HepG2 (cell line): ENCODE data around the gene C4BPA. TPM values are rescaled to one million over a fixed set of nuclear protein-coding genes. Genes with fewer than 3 reads are reported as not detected.

Experiments used
- ATAC-seq: fragments of 200-7000 bp; cut with Tn5 transposase; 3 replicates; pipeline ENCODE4 v1.9.1; 2020; ENCODE audit warnings: mild to moderate bottlenecking, moderate library complexity
- BruUV-seq: library from RNA; stranded (reverse); fragments of 400-500 nt; replicated peaks from 2 replicates; lab custom pipeline; 2021; lab: Mats Ljungman, UMichigan
- CTCF ChIA-PET: fragments of 300-600 bp; formaldehyde crosslinking; extraction: SDS; loops from one replicate; lab custom pipeline; 2021; ENCODE audit warnings: low total read pairs, inconsistent platforms, low intra/inter-chr PET ratio; lab: Yijun Ruan, JAX
- POLR2A ChIA-PET: fragments of 350-600 bp; sonication (Branson Sonifier 250); formaldehyde crosslinking; loops from one replicate; lab custom pipeline; 2020; ENCODE audit warnings: antibody characterized with exemption, inconsistent platforms; lab: Yijun Ruan, JAX
- DNase-seq: peaks from one replicate; pipeline ENCODE4 v3.0.0-alpha.2; 2015; ENCODE audit warnings: low spot score
- FAIRE-seq: peaks from 3 replicates; lab custom pipeline; 2011; peaks lifted over from hg19 to GRCh38; lab: Jason Lieb, UNC
- H2AFZ ChIP-seq: one replicate; pipeline ENCODE4 v1.6.1; 2011; ENCODE audit warnings: low read length, inconsistent platforms
- H3K27ac ChIP-seq: fragments of 300-600 bp; 3 replicates; pipeline ENCODE4 v1.8.0; 2011; ENCODE audit warnings: mixed run types, mild to moderate bottlenecking, mixed read lengths, low read length, inconsistent platforms; ENCODE audit not compliant: insufficient read depth; ENCODE audit errors: extremely low read length
- H3K27me3 ChIP-seq, 2 experiments: fragments of 200-600 bp in 1 of 2; 2 replicates in 1 of 2; 3 replicates in 1 of 2; pipeline versions ENCODE4 v1.6.0 to v1.8.0; 2011; ENCODE audit warnings: low read length in 2 of 2, mild to moderate bottlenecking in 2 of 2, moderate library complexity in 2 of 2, inconsistent platforms in 1 of 2; ENCODE audit not compliant: insufficient read depth in 2 of 2, control insufficient read depth in 1 of 2
- H3K36me3 ChIP-seq, 2 experiments: fragments of 200-600 bp in 1 of 2; replicated peaks in 1 of 2; 2 replicates in 1 of 2; 3 replicates in 1 of 2; pipeline versions ENCODE4 v1.5.1 to v1.8.0; 2011; ENCODE audit warnings: low read length in 2 of 2, inconsistent platforms in 1 of 2; ENCODE audit not compliant: insufficient read depth in 2 of 2, control insufficient read depth in 1 of 2
- H3K4me1 ChIP-seq: 2 replicates; pipeline ENCODE4 v1.5.1; 2012; ENCODE audit warnings: low read length, inconsistent platforms; ENCODE audit not compliant: insufficient read depth
- H3K4me2 ChIP-seq: 2 replicates; pipeline ENCODE4 v1.6.0; 2011; ENCODE audit warnings: low read depth, low read length, inconsistent platforms
- H3K4me3 ChIP-seq, 3 experiments: fragments of 200-600 bp in 1 of 3; sonication (generic), shearing (Covaris generic) in 1 of 3; replicated peaks in 1 of 3; 2 replicates each; pipeline ENCODE4 v1.5.1; 2011 to 2016; ENCODE audit warnings: low read length in 3 of 3, inconsistent platforms in 2 of 3, low read depth in 2 of 3, mild to moderate bottlenecking in 2 of 3, control low read depth in 1 of 3, mixed read lengths in 1 of 3; ENCODE audit not compliant: insufficient read depth in 1 of 3
- H3K79me2 ChIP-seq: one replicate; pipeline ENCODE4 v1.6.1; 2011; ENCODE audit warnings: low read length, inconsistent platforms; ENCODE audit not compliant: insufficient read depth
- H3K9ac ChIP-seq: 2 replicates; pipeline ENCODE4 v1.6.0; 2011; ENCODE audit warnings: mild to moderate bottlenecking, low read depth, low read length, inconsistent platforms; ENCODE audit not compliant: insufficient read depth
- H3K9me3 ChIP-seq: 2 replicates; pipeline ENCODE4 v1.5.1; 2012; ENCODE audit warnings: mild to moderate bottlenecking, low read length
- H4K20me1 ChIP-seq: 2 replicates; pipeline ENCODE4 v1.6.0; 2011; ENCODE audit warnings: inconsistent platforms, mild to moderate bottlenecking, low read length, moderate library complexity; ENCODE audit not compliant: insufficient read depth
- HNRNPH1 ChIP-seq: fragments of 200-400 bp; formaldehyde crosslinking; optimal IDR thresholded peaks from 2 replicates; pipeline ENCODE3; 2017; ENCODE audit warnings: mild to moderate bottlenecking, low read depth, low read length
- ISX ChIP-seq: sonication (generic); formaldehyde crosslinking; conservative IDR thresholded peaks from 2 replicates; pipeline ENCODE4 v1.5.0; 2020; ENCODE audit warnings: missing genetic modification reagents
- PHF5A ChIP-seq: IDR thresholded peaks from one replicate; pipeline ENCODE4 v1.6.1; 2018; ENCODE audit warnings: low read depth, missing genetic modification reagents; ENCODE audit not compliant: unreplicated experiment
- SNRNP70 ChIP-seq: fragments of 200-400 bp; formaldehyde crosslinking; IDR thresholded peaks from 2 replicates; pipeline ENCODE4 v1.6.1; 2017; ENCODE audit warnings: mild to moderate bottlenecking, low read depth, low read length, moderate library complexity
- TCF12 ChIP-seq, 2 experiments: fragments of 450-650 bp in 1 of 2; sonication (generic) in 1 of 2; formaldehyde crosslinking in 1 of 2; IDR thresholded peaks; 2 replicates each; pipeline versions ENCODE4 v1.6.1 to v1.8.0; 2017 to 2022; ENCODE audit warnings: antibody characterized with exemption in 1 of 2, mild to moderate bottlenecking in 1 of 2, missing genetic modification reagents in 1 of 2, moderate library complexity in 1 of 2
- ZBTB43 ChIP-seq: sonication (generic); formaldehyde crosslinking; conservative IDR thresholded peaks from 2 replicates; pipeline ENCODE4 v1.4.0; 2020; ENCODE audit warnings: missing genetic modification reagents
- ZNF670 ChIP-seq: sonication (generic); formaldehyde crosslinking; IDR thresholded peaks from 2 replicates; pipeline ENCODE4 v1.8.0; 2022; ENCODE audit warnings: mild to moderate bottlenecking, missing genetic modification reagents, borderline replicate concordance
- ZNF749 ChIP-seq: sonication (generic); formaldehyde crosslinking; IDR thresholded peaks from 2 replicates; pipeline ENCODE4 v1.8.0; 2022; ENCODE audit warnings: mild to moderate bottlenecking, missing genetic modification reagents, moderate library complexity, borderline replicate concordance
- WGBS: methylation state at CpG from one replicate; pipeline ENCODE4 v1.1.6; 2017; ENCODE audit warnings: low lambda C conversion rate; 5-methylcytosine and 5-hydroxymethylcytosine counted together
- in situ Hi-C: cut with HindIII; loops from 2 replicates; pipeline ENCODE4 v1.10.0; 2017; ENCODE audit warnings: low pct_unique_long_range_greater_than_20kb; ENCODE audit not compliant: extremely low pct_ligation_motif_present
- intact Hi-C: fragments of 100-400 bp; cut with micrococcal nuclease; formaldehyde crosslinking; loops from one replicate; pipeline ENCODE4 v1.10.0; 2022; ENCODE audit not compliant: unreplicated experiment
- polyA plus RNA-seq, 8 experiments: library from polyadenylated mRNA; depleted of rRNA in 3 of 8; stranded (reverse) in 7 of 8; unstranded in 1 of 8; fragments of >200 nt; fragmentation: Illumina TruSeq in 4 of 8; extraction: Trizol in 4 of 8; gene quantifications; 2 replicates each; pipeline versions ENCODE4 v1.2.1 to v1.2.3, GENCODE V29; 2011 to 2016; ENCODE audit warnings: low read depth in 4 of 8, missing spikeins in 1 of 8, mixed read lengths in 1 of 8; ENCODE audit not compliant: insufficient read depth in 1 of 8
- total RNA-seq, 5 experiments: library from RNA; depleted of rRNA; stranded (reverse); fragments of >200 nt; fragmentation: Illumina TruSeq; extraction: Trizol; gene quantifications; 2 replicates each; pipeline ENCODE4 v1.2.3, GENCODE V29; 2016; ENCODE audit warnings: low read depth in 1 of 5
- TF ChIP-seq, protein P1 (sequence below): sonication (generic); formaldehyde crosslinking; IDR thresholded peaks from 2 replicates; pipeline ENCODE4 v1.4.0; 2020; ENCODE audit warnings: mild to moderate bottlenecking, missing genetic modification reagents
- TF ChIP-seq, protein P2 (sequence below): sonication (generic); formaldehyde crosslinking; IDR thresholded peaks from 2 replicates; pipeline ENCODE4 v1.4.0; 2020; ENCODE audit warnings: missing genetic modification reagents

C4BPA gene
- total and polyA plus RNA-seq, 2 of the 13 experiments (the other 11 are each of a cell fraction or from before 2014, with no cell fraction given) = 32.1 to 60.1 TPM

DNA sequence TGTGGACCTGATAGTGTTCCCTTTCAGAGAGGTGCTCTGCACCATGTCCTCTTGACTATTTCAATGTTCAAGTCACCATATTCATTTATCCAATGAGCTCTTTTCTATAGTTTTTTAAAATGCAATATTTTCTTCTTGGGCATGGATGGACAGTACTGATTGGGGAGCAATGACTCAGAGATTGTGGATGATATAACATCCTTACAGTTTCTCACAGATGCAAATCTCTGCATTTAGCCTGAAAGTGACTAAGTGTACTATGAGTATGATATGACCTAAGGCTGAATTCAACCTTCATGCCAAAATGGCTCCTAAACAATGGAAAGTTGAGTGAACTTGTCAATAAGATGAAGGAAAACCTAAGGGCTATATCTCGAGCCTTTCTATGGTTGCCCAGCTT lies 36.5 kb downstream of the C4BPA start (continued):
- TF ChIP-seq ISX (CRISPR knock-in tag) (no peak), ZNF749 (CRISPR knock-in tag) (no peak), HNRNPH1 (no peak), ZBTB43 (no peak), PHF5A (CRISPR knock-in tag) (no peak), SNRNP70 (no peak)

GRCh38 chr1:207145401-207146058 lies 41.5 kb downstream of the C4BPA start:
- in situ Hi-C loops = no loop called here
- no TSS peak for BruUV-seq
- no peak overlapping the region for H3K4me3 ChIP-seq
- H3K79me2 ChIP-seq = no peaks in the 10 kb centered on the region
- no peaks in the 10 kb centered on the region for H3K36me3 ChIP-seq
- no peak overlapping the region for H3K9ac ChIP-seq
- WGBS = 51% methylated on average over 5 of the region's 5 CpGs
- H4K20me1 ChIP-seq = no peaks in the 10 kb centered on the region
- FAIRE-seq = no peak
- intact Hi-C loops = no loop called here
- TF ChIP-seq ZNF670 (no peak), TCF12 (IDR thresholded peaks at IDR 0.05) (no peak), TCF12 (CRISPR knock-in tag; IDR thresholded peaks at IDR 0.05) (no peak)
- TF ChIP-seq, protein P1, sequence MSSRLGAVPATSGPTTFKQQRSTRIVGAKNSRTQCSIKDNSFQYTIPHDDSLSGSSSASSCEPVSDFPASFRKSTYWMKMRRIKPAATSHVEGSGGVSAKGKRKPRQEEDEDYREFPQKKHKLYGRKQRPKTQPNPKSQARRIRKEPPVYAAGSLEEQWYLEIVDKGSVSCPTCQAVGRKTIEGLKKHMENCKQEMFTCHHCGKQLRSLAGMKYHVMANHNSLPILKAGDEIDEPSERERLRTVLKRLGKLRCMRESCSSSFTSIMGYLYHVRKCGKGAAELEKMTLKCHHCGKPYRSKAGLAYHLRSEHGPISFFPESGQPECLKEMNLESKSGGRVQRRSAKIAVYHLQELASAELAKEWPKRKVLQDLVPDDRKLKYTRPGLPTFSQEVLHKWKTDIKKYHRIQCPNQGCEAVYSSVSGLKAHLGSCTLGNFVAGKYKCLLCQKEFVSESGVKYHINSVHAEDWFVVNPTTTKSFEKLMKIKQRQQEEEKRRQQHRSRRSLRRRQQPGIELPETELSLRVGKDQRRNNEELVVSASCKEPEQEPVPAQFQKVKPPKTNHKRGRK (CRISPR knock-in tag) = no peak
- TF ChIP-seq, protein P2, sequence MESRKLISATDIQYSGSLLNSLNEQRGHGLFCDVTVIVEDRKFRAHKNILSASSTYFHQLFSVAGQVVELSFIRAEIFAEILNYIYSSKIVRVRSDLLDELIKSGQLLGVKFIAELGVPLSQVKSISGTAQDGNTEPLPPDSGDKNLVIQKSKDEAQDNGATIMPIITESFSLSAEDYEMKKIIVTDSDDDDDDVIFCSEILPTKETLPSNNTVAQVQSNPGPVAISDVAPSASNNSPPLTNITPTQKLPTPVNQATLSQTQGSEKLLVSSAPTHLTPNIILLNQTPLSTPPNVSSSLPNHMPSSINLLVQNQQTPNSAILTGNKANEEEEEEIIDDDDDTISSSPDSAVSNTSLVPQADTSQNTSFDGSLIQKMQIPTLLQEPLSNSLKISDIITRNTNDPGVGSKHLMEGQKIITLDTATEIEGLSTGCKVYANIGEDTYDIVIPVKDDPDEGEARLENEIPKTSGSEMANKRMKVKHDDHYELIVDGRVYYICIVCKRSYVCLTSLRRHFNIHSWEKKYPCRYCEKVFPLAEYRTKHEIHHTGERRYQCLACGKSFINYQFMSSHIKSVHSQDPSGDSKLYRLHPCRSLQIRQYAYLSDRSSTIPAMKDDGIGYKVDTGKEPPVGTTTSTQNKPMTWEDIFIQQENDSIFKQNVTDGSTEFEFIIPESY (CRISPR knock-in tag) = no peak
- TF ChIP-seq, all 625 proteins: peak for 0
- H3K4me2 ChIP-seq = no peak overlapping the region
- H3K4me1 ChIP-seq = no peaks in the 10 kb centered on the region
- H3K27me3 ChIP-seq = no peaks in the 10 kb centered on the region
- H2AFZ ChIP-seq = no peak overlapping the region
- POLR2A ChIA-PET = no interaction called here
- no peak overlapping the region for H3K27ac ChIP-seq
- no peak for DNase-seq
- H3K9me3 ChIP-seq = no peaks in the 10 kb centered on the region
- CTCF ChIA-PET = no interaction called here
- ATAC-seq = no peak
